OCI-LY7 (cell line): ENCODE measurements around the gene ARHGAP6.

Source experiments
- EZH2phosphoT487 ChIP-seq: fragments of 200-600 bp; sonication (generic); IDR thresholded peaks from 2 replicates; pipeline ENCODE4 v1.6.1; 2018; ENCODE audit warnings: low read depth, borderline replicate concordance, mild to moderate bottlenecking, mixed run types, antibody characterized with exemption, low read length, moderate library complexity, mixed read lengths
- TF ChIP-seq, protein P1 (sequence below): fragments of 200-600 bp; sonication (generic); conservative IDR thresholded peaks from 2 replicates; pipeline ENCODE4 v1.5.1; 2014; ENCODE audit warnings: mild to moderate bottlenecking, antibody characterized with exemption, low read length, moderate library complexity, mixed read lengths

DNA sequence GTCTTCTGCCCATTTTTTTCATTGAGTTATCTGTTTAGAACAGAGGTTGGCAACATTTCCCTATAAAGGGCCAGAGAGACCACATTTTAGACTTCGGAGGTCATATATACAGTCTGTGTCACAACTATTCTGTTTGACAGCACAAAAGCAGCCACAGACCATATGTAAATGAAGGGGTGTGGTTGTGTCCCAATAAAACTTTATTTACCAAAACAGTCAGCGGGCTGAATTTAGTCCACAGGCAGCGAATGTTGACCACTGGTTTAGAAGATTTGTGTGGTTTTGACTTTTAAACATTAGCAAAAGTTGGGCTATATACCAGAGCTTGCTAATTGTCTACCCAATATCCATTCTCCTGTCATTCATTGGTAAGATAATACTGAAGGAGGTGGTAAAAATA, 221.7 kb downstream of the ARHGAP6 start:
- TF ChIP-seq, protein P1, sequence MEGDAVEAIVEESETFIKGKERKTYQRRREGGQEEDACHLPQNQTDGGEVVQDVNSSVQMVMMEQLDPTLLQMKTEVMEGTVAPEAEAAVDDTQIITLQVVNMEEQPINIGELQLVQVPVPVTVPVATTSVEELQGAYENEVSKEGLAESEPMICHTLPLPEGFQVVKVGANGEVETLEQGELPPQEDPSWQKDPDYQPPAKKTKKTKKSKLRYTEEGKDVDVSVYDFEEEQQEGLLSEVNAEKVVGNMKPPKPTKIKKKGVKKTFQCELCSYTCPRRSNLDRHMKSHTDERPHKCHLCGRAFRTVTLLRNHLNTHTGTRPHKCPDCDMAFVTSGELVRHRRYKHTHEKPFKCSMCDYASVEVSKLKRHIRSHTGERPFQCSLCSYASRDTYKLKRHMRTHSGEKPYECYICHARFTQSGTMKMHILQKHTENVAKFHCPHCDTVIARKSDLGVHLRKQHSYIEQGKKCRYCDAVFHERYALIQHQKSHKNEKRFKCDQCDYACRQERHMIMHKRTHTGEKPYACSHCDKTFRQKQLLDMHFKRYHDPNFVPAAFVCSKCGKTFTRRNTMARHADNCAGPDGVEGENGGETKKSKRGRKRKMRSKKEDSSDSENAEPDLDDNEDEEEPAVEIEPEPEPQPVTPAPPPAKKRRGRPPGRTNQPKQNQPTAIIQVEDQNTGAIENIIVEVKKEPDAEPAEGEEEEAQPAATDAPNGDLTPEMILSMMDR, result no peak
- no peak for TF ChIP-seq EZH2phosphoT487
